ENCODE measurements around the gene KCNH1. TPM values are rescaled to one million over a fixed set of nuclear protein-coding genes. Genes with fewer than 3 reads are reported as not detected.

KCNH1 gene
- total and polyA plus RNA-seq, 2 of the 4 experiments (the other 2 are of a cell fraction), result 0.27 to 0.54 TPM

DNA sequence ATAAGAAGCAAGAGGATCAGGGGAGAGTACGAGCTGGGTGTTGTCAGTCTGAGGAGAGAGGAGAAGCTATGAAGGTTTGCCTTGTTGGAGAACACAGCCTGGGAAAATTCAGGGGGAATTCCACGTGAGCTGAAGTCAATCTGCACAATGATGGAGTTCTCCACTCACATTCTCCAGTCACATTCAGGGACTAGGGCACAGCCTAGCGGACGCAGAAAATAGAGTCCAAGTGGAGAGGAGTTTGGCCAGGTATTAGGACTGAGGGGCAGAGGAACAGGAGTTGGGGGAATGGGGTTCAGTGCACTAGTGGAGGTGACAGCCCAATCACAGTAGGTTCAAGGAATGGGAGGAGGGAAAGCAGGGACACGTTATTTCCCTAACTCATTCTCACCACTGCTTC is 124.0 kb downstream of the KCNH1 start:
- POLR2A ChIA-PET (ENCODE audit: unreplicated experiment), result no interaction called here
- no peak overlapping the region for H3K14ac ChIP-seq (replicated peaks; ENCODE audit: low read depth, low read length)
- H2BK120ac ChIP-seq (ENCODE audit: low read depth, low read length), result no peak overlapping the region
- H2AFZ ChIP-seq (replicated peaks; ENCODE audit: low read length, poor library complexity), result no peak overlapping the region
- H4K91ac ChIP-seq (ENCODE audit: insufficient read depth, low read depth, low read length), result no peak overlapping the region
- H3K9ac ChIP-seq (ENCODE audit: low read depth, low read length), result no peak overlapping the region
- H3K4me3 ChIP-seq (ENCODE audit: insufficient read depth, low read depth, low read length), result no peak overlapping the region
- no peak overlapping the region for H2AK5ac ChIP-seq (ENCODE audit: low read depth, low read length)
- no peak for ATAC-seq (ENCODE audit: low read depth)
- dilution Hi-C loops (cut with HindIII; ENCODE audit: low sequenced_read_pairs, unreplicated experiment), result no loop called here
- no peak overlapping the region for H3K27ac ChIP-seq (ENCODE audit: insufficient read depth, low read length)
- no peak overlapping the region for H3K4me2 ChIP-seq (ENCODE audit: low read depth, low read length)
- H2BK5ac ChIP-seq (ENCODE audit: low read depth, low read length, poor library complexity, severe bottlenecking), result no peak overlapping the region
- H3K56ac ChIP-seq (ENCODE audit: extremely low read depth, insufficient read depth, low read length), result no peak overlapping the region
- in situ Hi-C loops (cut with MboI; ENCODE audit: low sequenced_read_pairs), result no loop called here
- CTCF ChIA-PET, result no interaction called here
- H3K27me3 ChIP-seq (ENCODE audit: control insufficient read depth, insufficient read depth, low read length), result no peaks in the 10 kb centered on the region
- H2BK15ac ChIP-seq (ENCODE audit: low read depth, low read length), result no peak overlapping the region
- no CpG with 5 or more reads among the region's 5 CpGs for WGBS, 2 experiments (ENCODE audit: extremely low coverage in 2 of 2, insufficient read length in 1 of 2)
- DNase-seq, result no peak
- no peaks in the 10 kb centered on the region for H4K20me1 ChIP-seq (ENCODE audit: insufficient read depth, low read length)
- no peak overlapping the region for H4K8ac ChIP-seq (ENCODE audit: low read depth in 2 of 2, low read length in 2 of 2)
- TF ChIP-seq BHLHE40 (IDR thresholded peaks at IDR 0.05; ENCODE audit: low read depth, low read length) (no peak), CHD1 (IDR thresholded peaks at IDR 0.05; ENCODE audit: low read depth, low read length) (no peak), POLR2A (IDR thresholded peaks at IDR 0.05; ENCODE audit: low read depth, low read length) (no peak), CEBPB (IDR thresholded peaks at IDR 0.05; ENCODE audit: low read depth, low read length) (no peak), MAZ (IDR thresholded peaks at IDR 0.05; ENCODE audit: borderline replicate concordance, low read depth, low read length) (no peak), MAFK (IDR thresholded peaks at IDR 0.05; ENCODE audit: low read depth, low read length) (no peak), RFX5 (IDR thresholded peaks at IDR 0.05; ENCODE audit: low read depth, low read length) (no peak), FOS (IDR thresholded peaks at IDR 0.05; ENCODE audit: low read depth, low read length) (no peak), SMC3 (IDR thresholded peaks at IDR 0.05; ENCODE audit: low read depth, low read length) (no peak), NFE2L2 (IDR thresholded peaks at IDR 0.05; ENCODE audit: low read depth, low read length) (no peak), USF2 (IDR thresholded peaks at IDR 0.05; ENCODE audit: low read depth, low read length) (no peak)
- TF ChIP-seq, protein P1, sequence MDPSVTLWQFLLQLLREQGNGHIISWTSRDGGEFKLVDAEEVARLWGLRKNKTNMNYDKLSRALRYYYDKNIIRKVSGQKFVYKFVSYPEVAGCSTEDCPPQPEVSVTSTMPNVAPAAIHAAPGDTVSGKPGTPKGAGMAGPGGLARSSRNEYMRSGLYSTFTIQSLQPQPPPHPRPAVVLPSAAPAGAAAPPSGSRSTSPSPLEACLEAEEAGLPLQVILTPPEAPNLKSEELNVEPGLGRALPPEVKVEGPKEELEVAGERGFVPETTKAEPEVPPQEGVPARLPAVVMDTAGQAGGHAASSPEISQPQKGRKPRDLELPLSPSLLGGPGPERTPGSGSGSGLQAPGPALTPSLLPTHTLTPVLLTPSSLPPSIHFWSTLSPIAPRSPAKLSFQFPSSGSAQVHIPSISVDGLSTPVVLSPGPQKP (IDR thresholded peaks at IDR 0.05; ENCODE audit: borderline replicate concordance, low read depth, low read length), result no peak
- TF ChIP-seq, protein P2, sequence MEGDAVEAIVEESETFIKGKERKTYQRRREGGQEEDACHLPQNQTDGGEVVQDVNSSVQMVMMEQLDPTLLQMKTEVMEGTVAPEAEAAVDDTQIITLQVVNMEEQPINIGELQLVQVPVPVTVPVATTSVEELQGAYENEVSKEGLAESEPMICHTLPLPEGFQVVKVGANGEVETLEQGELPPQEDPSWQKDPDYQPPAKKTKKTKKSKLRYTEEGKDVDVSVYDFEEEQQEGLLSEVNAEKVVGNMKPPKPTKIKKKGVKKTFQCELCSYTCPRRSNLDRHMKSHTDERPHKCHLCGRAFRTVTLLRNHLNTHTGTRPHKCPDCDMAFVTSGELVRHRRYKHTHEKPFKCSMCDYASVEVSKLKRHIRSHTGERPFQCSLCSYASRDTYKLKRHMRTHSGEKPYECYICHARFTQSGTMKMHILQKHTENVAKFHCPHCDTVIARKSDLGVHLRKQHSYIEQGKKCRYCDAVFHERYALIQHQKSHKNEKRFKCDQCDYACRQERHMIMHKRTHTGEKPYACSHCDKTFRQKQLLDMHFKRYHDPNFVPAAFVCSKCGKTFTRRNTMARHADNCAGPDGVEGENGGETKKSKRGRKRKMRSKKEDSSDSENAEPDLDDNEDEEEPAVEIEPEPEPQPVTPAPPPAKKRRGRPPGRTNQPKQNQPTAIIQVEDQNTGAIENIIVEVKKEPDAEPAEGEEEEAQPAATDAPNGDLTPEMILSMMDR (conservative IDR thresholded peaks at IDR 0.05; ENCODE audit: low read depth, low read length), result no peak
- H3K23ac ChIP-seq (ENCODE audit: low read depth, low read length), result no peak overlapping the region
- H2AK9ac ChIP-seq (replicated peaks; ENCODE audit: low read depth, low read length, poor library complexity), result no peak overlapping the region
- no peak overlapping the region for H4K5ac ChIP-seq (ENCODE audit: low read depth, low read length)
- H3K9me1 ChIP-seq (ENCODE audit: insufficient read depth, low read length), result no peaks in the 10 kb centered on the region
- intact Hi-C loops (cut with micrococcal nuclease), result no loop called here
- H3K9me3 ChIP-seq (ENCODE audit: control insufficient read depth, insufficient read depth, low read length), result no peaks in the 10 kb centered on the region
- H3K36me3 ChIP-seq (ENCODE audit: control insufficient read depth, insufficient read depth, low read length), result no peaks in the 10 kb centered on the region
- H3K4ac ChIP-seq (ENCODE audit: low read depth, low read length), result no peak overlapping the region
- no peaks in the 10 kb centered on the region for H3K4me1 ChIP-seq (ENCODE audit: control insufficient read depth, insufficient read depth, low read length)
- no TSS peak for BruUV-seq (replicated peaks)
- H3K18ac ChIP-seq (ENCODE audit: low read depth, low read length), result no peak overlapping the region
- no peaks in the 10 kb centered on the region for H3K79me1 ChIP-seq (ENCODE audit: low read depth in 1 of 2, low read length in 2 of 2)
- no peak overlapping the region for H2BK20ac ChIP-seq (ENCODE audit: low read depth, low read length)
